Skeletal muscle tissue (tissue), 4 donors: ENCODE data around the gene CABCOCO1. TPM values are rescaled to one million over a fixed set of nuclear protein-coding genes. Genes with fewer than 3 reads are reported as not detected.
A peak's percentile ranks its signal among the peaks of the same experiment; 100 is the strongest.

ENCODE experiments used
- H3K27ac ChIP-seq: one replicate; pipeline ENCODE4 v1.7.0; 2013; ENCODE audit warnings: mild to moderate bottlenecking, low read depth, low read length, inconsistent platforms
- H3K27me3 ChIP-seq, 3 donors: one replicate each; pipeline ENCODE4 v1.7.0; 2013; ENCODE audit warnings: low read length in 3 of 3; ENCODE audit not compliant: control insufficient read depth in 3 of 3, insufficient read depth in 3 of 3
- H3K36me3 ChIP-seq, 3 donors: one replicate each; pipeline ENCODE4 v1.7.0; 2013; ENCODE audit warnings: low read length in 3 of 3; ENCODE audit not compliant: control insufficient read depth in 3 of 3, insufficient read depth in 3 of 3
- H3K4me1 ChIP-seq, 3 donors: one replicate each; pipeline ENCODE4 v1.7.0; 2013; ENCODE audit warnings: low read length in 3 of 3, mild to moderate bottlenecking in 3 of 3; ENCODE audit not compliant: control insufficient read depth in 3 of 3, insufficient read depth in 3 of 3
- H3K4me3 ChIP-seq, 3 donors: one replicate each; pipeline ENCODE4 v1.7.0; 2013; ENCODE audit warnings: low read length in 3 of 3
- H3K9ac ChIP-seq, 3 donors: one replicate each; pipeline ENCODE4 v1.7.0; 2013; ENCODE audit warnings: low read length in 3 of 3, mild to moderate bottlenecking in 3 of 3, moderate library complexity in 2 of 3, low read depth in 1 of 3
- H3K9me3 ChIP-seq, 3 donors: one replicate each; pipeline ENCODE4 v1.7.0; 2013; ENCODE audit warnings: low read length in 3 of 3; ENCODE audit not compliant: control insufficient read depth in 3 of 3
- total RNA-seq: library from RNA; depleted of rRNA; stranded (reverse); fragments of >200 nt; gene quantifications from one replicate; pipeline ENCODE4 v1.2.3, GENCODE V29; 2014
- donor health status: Osteomylitis.

CABCOCO1 gene
- total RNA-seq, 1 donor from 2014 or later: 1.0 TPM

GRCh38 chr10:61627266-61627665 lies 35.5 kb upstream of the CABCOCO1 start:
- no peak overlapping the region for H3K27ac ChIP-seq
- no peaks in the 10 kb centered on the region for H3K4me1 ChIP-seq
- no peaks in the 10 kb centered on the region for H3K27me3 ChIP-seq
- H3K4me3 ChIP-seq: no peak overlapping the region
- H3K9me3 ChIP-seq: no peaks in the 10 kb centered on the region
- H3K36me3 ChIP-seq: no peaks in the 10 kb centered on the region
- H3K9ac ChIP-seq: no peak overlapping the region

- Histone ChIP-seq H3K27ac (no peak overlapping the region), H3K4me1 (no peaks in the 10 kb centered on the region), H3K9me3 (no peaks in the 10 kb centered on the region), H3K36me3 (no peaks in the 10 kb centered on the region), H3K4me3 (no peak overlapping the region), H3K9ac (no peak overlapping the region), H3K27me3 (no peaks in the 10 kb centered on the region)
Observed at GRCh38 chr10:61628151-61628874, 34.4 kb upstream of the CABCOCO1 start.

- no peak overlapping the region for H3K4me3 ChIP-seq
- no peaks in the 10 kb centered on the region for H3K36me3 ChIP-seq
- no peak overlapping the region for H3K9ac ChIP-seq
- no peak overlapping the region for H3K27ac ChIP-seq
- no peaks in the 10 kb centered on the region for H3K27me3 ChIP-seq
- H3K4me1 ChIP-seq: no peaks in the 10 kb centered on the region
- H3K9me3 ChIP-seq: no peaks in the 10 kb centered on the region
Observed at GRCh38 chr10:61628875-61629513, 33.7 kb upstream of the CABCOCO1 start.

- H3K4me3 ChIP-seq: no peak overlapping the region
- no peak overlapping the region for H3K9ac ChIP-seq
- H3K27me3 ChIP-seq: no peaks in the 10 kb centered on the region
- no peak overlapping the region for H3K27ac ChIP-seq
- H3K9me3 ChIP-seq: no peaks in the 10 kb centered on the region
- H3K36me3 ChIP-seq: no peaks in the 10 kb centered on the region
- H3K4me1 ChIP-seq: no peaks in the 10 kb centered on the region
Observed at GRCh38 chr10:61629576-61629975, 33.2 kb upstream of the CABCOCO1 start.

GRCh38 chr10:61632057-61632670 lies 30.6 kb upstream of the CABCOCO1 start:
- H3K4me1 ChIP-seq: no peaks in the 10 kb centered on the region
- no peak overlapping the region for H3K9ac ChIP-seq
- H3K9me3 ChIP-seq: no peaks in the 10 kb centered on the region

GRCh38 chr10:61633665-61634064 lies 29.1 kb upstream of the CABCOCO1 start:
- Histone ChIP-seq H3K36me3 (no peaks in the 10 kb centered on the region), H3K9me3 (no peaks in the 10 kb centered on the region), H3K4me3 (no peak overlapping the region), H3K27me3 (no peaks in the 10 kb centered on the region), H3K4me1 (no peaks in the 10 kb centered on the region), H3K9ac (no peak overlapping the region), H3K27ac (no peak overlapping the region)

More at GRCh38 chr10:61632057-61632670, 30.6 kb upstream of the CABCOCO1 start:
- H3K27me3 ChIP-seq: no peaks in the 10 kb centered on the region
- no peak overlapping the region for H3K4me3 ChIP-seq
- H3K36me3 ChIP-seq: no peaks in the 10 kb centered on the region
- no peak overlapping the region for H3K27ac ChIP-seq

- Histone ChIP-seq H3K27ac (no peak overlapping the region), H3K27me3 (no peaks in the 10 kb centered on the region), H3K9me3 (no peaks in the 10 kb centered on the region), H3K4me1 (no peaks in the 10 kb centered on the region), H3K9ac (no peak overlapping the region), H3K4me3 (no peak overlapping the region), H3K36me3 (no peaks in the 10 kb centered on the region)
Observed at GRCh38 chr10:61634746-61635145, 28.0 kb upstream of the CABCOCO1 start.

- H3K4me3 ChIP-seq: no peak overlapping the region
- H3K27ac ChIP-seq: peak overlapping the region; percentile 11
- H3K4me1 ChIP-seq: no peaks in the 10 kb centered on the region
- no peaks in the 10 kb centered on the region for H3K36me3 ChIP-seq
- H3K9me3 ChIP-seq: no peaks in the 10 kb centered on the region
- H3K9ac ChIP-seq: no peak overlapping the region
- no peaks in the 10 kb centered on the region for H3K27me3 ChIP-seq
Observed at GRCh38 chr10:61635471-61635870, 27.3 kb upstream of the CABCOCO1 start.

- no peak overlapping the region for H3K4me3 ChIP-seq
- H3K9me3 ChIP-seq: no peaks in the 10 kb centered on the region
- H3K4me1 ChIP-seq: no peaks in the 10 kb centered on the region
- no peaks in the 10 kb centered on the region for H3K36me3 ChIP-seq
- no peak overlapping the region for H3K9ac ChIP-seq
- no peaks in the 10 kb centered on the region for H3K27me3 ChIP-seq
- H3K27ac ChIP-seq: no peak overlapping the region
Observed at GRCh38 chr10:61635932-61636331, 26.8 kb upstream of the CABCOCO1 start.

GRCh38 chr10:61639952-61640351 lies 22.8 kb upstream of the CABCOCO1 start:
- Histone ChIP-seq H3K4me3 (no peak overlapping the region), H3K4me1 (no peaks in the 10 kb centered on the region), H3K9me3 (no peaks in the 10 kb centered on the region), H3K36me3 (no peaks in the 10 kb centered on the region), H3K27me3 (no peaks in the 10 kb centered on the region), H3K27ac (no peak overlapping the region), H3K9ac (no peak overlapping the region)
